GM19025 (cell line): ENCODE results near the gene IGFL1.
"Not testable (repeated sequence)": the region's sequence is repeated elsewhere in the genome, so short reads cannot be mapped to it uniquely, and the experiment has no call there.

Source experiments
- ATAC-seq: cut with Tn5 transposase; IDR thresholded peaks from one replicate; pipeline ENCODE4 v1.9.1; 2021; ENCODE audit warnings: mild to moderate bottlenecking, low read depth, moderate library complexity; ENCODE audit not compliant: unreplicated experiment

The IGFL1 gene

DNA sequence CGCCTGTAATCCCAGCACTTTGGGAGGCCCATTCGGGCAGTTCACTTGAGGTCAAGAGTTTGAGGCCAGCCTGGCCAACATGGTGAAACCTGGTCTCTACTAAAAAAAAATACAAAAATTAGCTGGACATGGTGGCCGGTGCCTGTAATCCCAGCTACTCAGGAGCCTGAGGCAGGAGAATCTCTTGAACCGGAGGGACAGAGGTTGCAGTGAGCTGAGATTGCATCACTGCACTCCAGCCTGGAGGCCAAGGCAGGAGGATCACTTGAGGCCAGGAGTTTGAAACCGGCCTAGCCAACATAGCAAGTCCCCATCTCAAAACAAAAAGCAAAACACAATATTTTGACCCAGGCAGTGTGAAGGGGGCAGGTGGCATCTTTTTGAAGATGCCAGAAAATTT is 35.3 kb downstream of the IGFL1 start:
- ATAC-seq = not testable (repeated sequence)

DNA sequence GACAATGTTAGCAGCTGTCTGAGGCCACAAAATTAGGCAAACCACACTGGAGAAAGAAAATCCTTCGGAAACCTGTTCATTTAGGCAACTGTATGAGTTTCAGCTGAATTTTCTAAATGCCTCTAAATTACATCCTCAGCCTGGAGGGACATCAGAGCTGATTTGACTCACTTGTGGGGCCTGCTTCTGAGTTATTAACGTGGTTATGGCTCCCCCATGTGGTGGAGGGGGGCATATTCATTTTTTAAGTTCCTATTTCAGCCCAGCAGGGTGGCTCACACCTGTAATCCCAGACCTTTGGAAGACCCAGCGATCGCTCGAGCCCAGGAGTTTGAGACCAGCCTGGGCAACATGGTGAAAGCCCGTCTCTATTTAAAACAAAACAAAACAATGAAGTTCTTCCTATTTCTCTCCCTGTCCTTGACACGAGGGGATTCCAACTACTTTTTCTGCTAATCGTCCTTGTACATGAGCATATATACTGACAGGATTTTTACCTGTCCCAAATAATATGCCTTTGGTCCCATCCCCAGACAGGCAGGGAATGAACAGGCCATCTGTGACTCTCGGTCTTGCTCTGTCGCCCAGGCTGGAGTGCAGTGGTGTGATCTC is 35.8 kb downstream of the IGFL1 start:
- no peak for ATAC-seq

DNA sequence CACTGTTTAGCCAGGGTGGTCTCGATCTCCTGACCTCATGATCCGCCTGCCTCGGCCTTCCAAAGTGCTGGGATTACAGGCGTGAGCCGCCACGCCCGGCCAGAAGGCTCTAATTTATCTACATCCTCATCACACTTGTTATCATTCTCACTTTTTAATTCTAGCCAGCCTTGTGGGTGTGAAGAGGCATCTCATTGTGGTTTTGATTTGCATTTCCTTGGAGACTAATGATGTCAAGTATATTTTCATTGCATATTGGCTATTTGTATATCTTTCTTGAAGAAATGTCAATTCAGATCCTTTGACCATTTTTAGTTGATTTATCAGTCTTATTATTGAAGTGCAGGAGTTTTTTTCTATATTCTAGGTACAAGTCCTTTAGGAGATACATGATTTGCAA is 39.6 kb downstream of the IGFL1 start:
- no peak for ATAC-seq

DNA sequence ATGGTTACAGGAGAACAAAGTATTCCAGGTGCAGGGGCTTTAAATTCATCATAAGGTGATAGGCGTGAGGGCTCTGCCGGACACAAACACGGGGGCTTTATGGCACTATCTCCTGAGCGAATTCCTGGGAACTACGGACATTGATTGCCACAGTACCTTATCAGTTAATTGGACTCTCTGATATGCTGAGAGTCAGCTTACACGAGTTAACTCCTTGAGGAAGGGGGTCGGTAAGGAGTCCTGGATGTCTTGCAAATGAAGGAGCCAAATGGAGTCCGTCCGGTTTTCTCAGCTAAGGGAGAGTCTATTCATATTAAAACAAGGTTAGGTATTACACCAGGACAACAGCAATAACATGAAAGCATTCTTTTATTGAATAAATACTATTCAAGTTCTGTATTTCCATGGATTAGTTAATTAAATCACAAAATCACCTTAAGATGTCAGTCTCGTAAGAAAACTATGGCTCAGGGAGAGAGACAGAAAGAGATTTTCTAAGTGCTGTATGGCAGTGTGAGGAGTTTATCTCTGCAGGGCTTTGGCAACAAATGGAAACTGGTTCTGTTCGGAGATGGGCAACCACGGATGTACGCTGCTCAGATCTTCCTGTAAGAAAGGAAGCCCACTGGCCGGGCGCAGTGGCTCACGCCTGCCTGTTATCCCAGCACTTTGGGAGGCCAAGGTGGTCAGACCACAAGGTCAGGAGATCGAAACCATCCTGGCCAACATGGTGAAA is 41.1 kb downstream of the IGFL1 start:
- no peak for ATAC-seq

DNA sequence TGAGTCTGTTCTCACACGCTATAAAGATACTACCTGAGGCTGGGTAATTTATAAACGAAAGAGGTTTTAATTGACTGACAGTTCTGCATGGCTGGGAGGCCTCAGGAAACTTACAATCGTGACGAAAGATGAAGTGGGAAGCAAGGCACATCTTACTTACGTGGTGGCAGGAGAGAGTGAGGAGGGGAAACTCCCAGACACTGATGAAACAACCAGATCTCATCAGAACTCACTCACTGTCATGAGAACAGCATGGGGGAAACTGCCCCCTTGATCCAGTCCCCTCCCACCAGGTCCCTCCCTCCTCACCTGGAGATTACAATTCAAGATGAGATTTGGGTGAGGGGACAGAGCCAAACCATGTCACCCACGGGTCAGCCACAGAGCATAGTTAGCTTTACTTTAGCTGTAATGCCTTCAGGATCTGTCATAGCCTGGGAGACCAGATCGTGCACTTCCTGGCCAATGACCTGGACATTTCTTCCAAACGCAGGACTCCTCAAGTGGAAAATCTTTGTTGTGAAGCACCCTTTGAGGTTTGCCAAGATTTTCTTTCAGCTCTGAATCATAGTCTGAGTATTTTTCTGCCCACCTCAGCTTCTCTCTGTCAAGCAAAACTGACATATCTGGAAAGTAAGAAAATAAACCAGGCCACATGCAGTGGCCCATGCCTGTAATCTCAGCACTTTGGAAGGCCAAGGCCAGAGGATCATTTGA is 42.1 kb downstream of the IGFL1 start:
- no peak for ATAC-seq

DNA sequence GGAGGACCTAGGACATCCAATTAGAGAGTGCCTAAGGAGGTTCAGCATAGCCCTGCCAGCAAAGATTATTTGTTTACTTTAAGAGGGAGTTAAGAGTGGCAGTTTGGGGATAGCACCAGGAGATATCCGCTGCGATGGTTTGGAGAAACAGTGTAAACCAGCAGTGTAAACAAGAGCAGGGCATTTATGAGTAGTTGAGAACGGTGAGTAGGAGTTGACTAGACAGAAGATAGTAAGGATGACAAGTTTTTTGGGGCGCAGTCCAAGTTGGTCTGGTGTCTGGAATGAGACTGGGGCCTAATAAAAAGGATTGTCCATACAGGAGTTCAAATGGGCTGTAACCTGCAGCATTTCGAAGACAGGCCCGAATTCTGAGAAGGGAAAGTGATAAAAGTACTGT is 44.4 kb downstream of the IGFL1 start:
- not testable (repeated sequence) for ATAC-seq

DNA sequence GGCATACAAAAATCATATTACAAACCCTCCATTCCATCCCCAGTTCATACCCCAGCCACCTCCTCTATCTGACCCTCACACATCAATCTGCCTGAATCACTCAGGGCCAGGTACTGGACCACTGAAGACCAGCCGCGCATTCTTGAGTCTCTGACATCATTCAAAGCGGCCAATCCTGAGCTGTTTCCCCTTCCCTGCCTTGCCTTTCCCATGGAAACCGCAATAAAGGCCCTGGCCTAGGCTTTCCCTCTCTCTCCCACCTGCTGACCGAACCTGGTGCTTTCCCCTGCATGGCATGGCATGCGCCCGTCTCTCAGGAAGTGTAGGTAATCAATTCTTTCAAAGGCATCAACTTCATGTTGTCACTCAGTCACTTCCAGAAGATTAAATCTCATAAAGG is 49.6 kb downstream of the IGFL1 start:
- ATAC-seq = no peak
